Measurements from ENCODE around the gene PARVA. TPM values are rescaled to one million over a fixed set of nuclear protein-coding genes. Genes with fewer than 3 reads are reported as not detected.
"Not testable (repeated sequence)": the region's sequence is repeated elsewhere in the genome, so short reads cannot be mapped to it uniquely, and the experiment has no call there.

Gene PARVA
- total RNA-seq, 1 experiment from 2014 or later, result 18.1 TPM

DNA sequence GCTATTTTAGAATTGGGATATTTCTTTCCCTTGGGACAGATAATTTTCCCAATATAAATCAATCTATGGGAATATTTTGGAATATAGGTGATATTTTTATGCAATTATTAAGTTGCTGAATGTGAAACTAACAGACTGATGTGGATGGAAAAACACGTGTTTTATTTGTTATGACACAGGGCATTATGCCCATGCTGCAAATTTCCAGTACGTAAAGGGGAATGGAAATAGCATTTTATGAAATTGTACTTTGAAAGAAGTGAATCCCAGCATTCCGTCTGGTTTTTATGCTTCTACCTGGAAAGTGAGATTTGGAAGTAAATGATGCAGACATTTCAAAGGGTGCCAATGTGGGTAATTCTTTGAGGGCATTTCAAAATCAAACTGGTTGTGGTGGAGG, 142.7 kb downstream of the PARVA start:
- no peaks in the 10 kb centered on the region for H3K79me1 ChIP-seq (ENCODE audit: insufficient read depth, low read depth, low read length, poor library complexity, severe bottlenecking)
- H3K9me3 ChIP-seq (ENCODE audit: control insufficient read depth, low read depth, low read length), result no peaks in the 10 kb centered on the region
- no peaks in the 10 kb centered on the region for H3K23me2 ChIP-seq (ENCODE audit: insufficient read length, low read depth, low read length, poor library complexity, severe bottlenecking)
- no peak overlapping the region for H3K23ac ChIP-seq (ENCODE audit: insufficient read length, low read depth, low read length)
- no peaks in the 10 kb centered on the region for H3K27me3 Mint-ChIP-seq (ENCODE audit: low read depth)
- no peak overlapping the region for H4K5ac ChIP-seq (ENCODE audit: insufficient read length, low read depth, low read length)
- no peak overlapping the region for H4K8ac ChIP-seq (replicated peaks; ENCODE audit: insufficient read length, low read depth, low read length)
- no peaks in the 10 kb centered on the region for H4K20me1 ChIP-seq (ENCODE audit: control insufficient read depth, insufficient read depth, insufficient read length)
- no peak overlapping the region for H2BK5ac ChIP-seq (ENCODE audit: insufficient read length, low read length)
- H3K18ac ChIP-seq (ENCODE audit: insufficient read length, low read depth, low read length), result no peak overlapping the region
- no peak overlapping the region for H3T11ph ChIP-seq (ENCODE audit: low read length)
- H3K27ac Mint-ChIP-seq, result no peak overlapping the region
- H3K4me2 ChIP-seq (ENCODE audit: insufficient read depth, insufficient read length, low read length), result no peak overlapping the region
- H3K4me1 ChIP-seq (ENCODE audit: insufficient read depth, low read length), result no peaks in the 10 kb centered on the region
- H3K14ac ChIP-seq (ENCODE audit: insufficient read depth, low read length), result no peak overlapping the region
- no peak overlapping the region for H2AK5ac ChIP-seq (ENCODE audit: insufficient read length, low read length)
- H3K56ac ChIP-seq (ENCODE audit: insufficient read length, low read depth, low read length), result no peak overlapping the region
- no peaks in the 10 kb centered on the region for H3K9me3 Mint-ChIP-seq
- H3K79me2 ChIP-seq (ENCODE audit: insufficient read depth, low read length), result no peaks in the 10 kb centered on the region
- no peak overlapping the region for H3K4ac ChIP-seq (ENCODE audit: low read depth, low read length)
- TF ChIP-seq CTCF (conservative IDR thresholded peaks at IDR 0.05), result no peak
- no peaks in the 10 kb centered on the region for H3K27me3 ChIP-seq (ENCODE audit: insufficient read depth, low read length)
- WGBS (ENCODE audit: extremely low coverage, insufficient read length, low lambda C conversion rate), result no CpG with 5 or more reads among the region's 3 CpGs
- H3K36me3 Mint-ChIP-seq (ENCODE audit: insufficient read depth in 1 of 3, low read depth in 3 of 3), result no peaks in the 10 kb centered on the region; a peak in 1 of 7 replicates
- no peak overlapping the region for H2BK20ac ChIP-seq (ENCODE audit: low read depth, low read length, poor library complexity, severe bottlenecking)
- H3K4me1 Mint-ChIP-seq, result 0 out of 4 replicates have a peak, but pooled peaks cover 0 to 2% of the 10 kb centered on the region in 2 experiments
- no peak overlapping the region for H2AFZ ChIP-seq (ENCODE audit: low read length)
- no peak overlapping the region for H3K9ac ChIP-seq (ENCODE audit: extremely low read depth, insufficient read length, low read length)
- no peak overlapping the region for H2BK12ac ChIP-seq (ENCODE audit: insufficient read length, low read depth, low read length)
- no peak for DNase-seq
- H2BK15ac ChIP-seq (ENCODE audit: low read depth, low read length), result no peak overlapping the region
- no peak overlapping the region for H2BK120ac ChIP-seq (ENCODE audit: low read depth, low read length, poor library complexity, severe bottlenecking)
- no peak overlapping the region for H4K91ac ChIP-seq (ENCODE audit: insufficient read length, low read depth, low read length)
- no peak overlapping the region for H3K27ac ChIP-seq (ENCODE audit: insufficient read length, low read depth, low read length)
- H3K4me3 Mint-ChIP-seq, result no peak overlapping the region

DNA sequence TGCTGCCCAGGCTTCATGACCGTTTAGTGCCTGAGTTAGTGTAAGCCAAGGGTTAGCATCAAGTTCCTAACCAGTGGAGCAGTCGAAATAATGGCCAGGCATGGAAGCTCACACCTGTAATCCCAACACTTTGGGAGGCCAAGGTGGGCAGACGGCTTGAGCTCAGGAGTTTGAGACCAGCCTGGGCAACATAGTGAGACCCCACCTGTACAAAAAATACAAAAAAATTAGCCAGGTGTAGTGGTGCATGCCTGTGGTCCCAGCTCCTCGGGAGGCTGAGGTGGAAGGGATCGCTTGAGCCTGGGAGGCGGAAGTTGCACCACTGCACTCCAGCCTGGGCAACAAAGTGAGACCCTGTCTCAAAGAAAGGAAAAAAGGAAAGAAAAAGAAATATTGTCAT, 143.2 kb downstream of the PARVA start:
- not testable (repeated sequence) for H3K4me1 Mint-ChIP-seq; H3K18ac ChIP-seq (ENCODE audit: insufficient read length, low read depth, low read length); H3K27me3 ChIP-seq (ENCODE audit: insufficient read depth, low read length); H3K23me2 ChIP-seq (ENCODE audit: insufficient read length, low read depth, low read length, poor library complexity, severe bottlenecking); H2BK120ac ChIP-seq (ENCODE audit: low read depth, low read length, poor library complexity, severe bottlenecking); H3K4me2 ChIP-seq (ENCODE audit: insufficient read depth, insufficient read length, low read length); H3K79me2 ChIP-seq (ENCODE audit: insufficient read depth, low read length); H2AK5ac ChIP-seq (ENCODE audit: insufficient read length, low read length); H3K36me3 Mint-ChIP-seq (ENCODE audit: insufficient read depth in 1 of 3, low read depth in 3 of 3); H3K79me1 ChIP-seq (ENCODE audit: insufficient read depth, low read depth, low read length, poor library complexity, severe bottlenecking); H3K9me3 ChIP-seq (ENCODE audit: control insufficient read depth, low read depth, low read length); H2AFZ ChIP-seq (ENCODE audit: low read length); H4K8ac ChIP-seq (replicated peaks; ENCODE audit: insufficient read length, low read depth, low read length); H3K9me3 Mint-ChIP-seq; H3K27me3 Mint-ChIP-seq (ENCODE audit: low read depth); H2BK5ac ChIP-seq (ENCODE audit: insufficient read length, low read length); H3K23ac ChIP-seq (ENCODE audit: insufficient read length, low read depth, low read length); H3K4me3 Mint-ChIP-seq; H3K27ac ChIP-seq (ENCODE audit: insufficient read length, low read depth, low read length); H3K9ac ChIP-seq (ENCODE audit: extremely low read depth, insufficient read length, low read length); H3K4ac ChIP-seq (ENCODE audit: low read depth, low read length); H4K20me1 ChIP-seq (ENCODE audit: control insufficient read depth, insufficient read depth, insufficient read length); H2BK15ac ChIP-seq (ENCODE audit: low read depth, low read length); DNase-seq; H2BK12ac ChIP-seq (ENCODE audit: insufficient read length, low read depth, low read length); H3T11ph ChIP-seq (ENCODE audit: low read length); H4K5ac ChIP-seq (ENCODE audit: insufficient read length, low read depth, low read length); H3K4me1 ChIP-seq (ENCODE audit: insufficient read depth, low read length); H4K91ac ChIP-seq (ENCODE audit: insufficient read length, low read depth, low read length); H3K27ac Mint-ChIP-seq; H3K56ac ChIP-seq (ENCODE audit: insufficient read length, low read depth, low read length); H2BK20ac ChIP-seq (ENCODE audit: low read depth, low read length, poor library complexity, severe bottlenecking); H3K14ac ChIP-seq (ENCODE audit: insufficient read depth, low read length)
- no CpG with 5 or more reads among the region's 6 CpGs for WGBS (ENCODE audit: extremely low coverage, insufficient read length, low lambda C conversion rate)
